GM19193 (cell line): Measurements from ENCODE around the gene LNP1.

Source experiments
- POLR2A ChIP-seq: IDR thresholded peaks from 4 replicates; pipeline ENCODE4 v1.6.1; 2011; ENCODE audit not compliant: insufficient read depth, insufficient read length; ENCODE audit errors: extremely low read depth

LNP1 gene

DNA sequence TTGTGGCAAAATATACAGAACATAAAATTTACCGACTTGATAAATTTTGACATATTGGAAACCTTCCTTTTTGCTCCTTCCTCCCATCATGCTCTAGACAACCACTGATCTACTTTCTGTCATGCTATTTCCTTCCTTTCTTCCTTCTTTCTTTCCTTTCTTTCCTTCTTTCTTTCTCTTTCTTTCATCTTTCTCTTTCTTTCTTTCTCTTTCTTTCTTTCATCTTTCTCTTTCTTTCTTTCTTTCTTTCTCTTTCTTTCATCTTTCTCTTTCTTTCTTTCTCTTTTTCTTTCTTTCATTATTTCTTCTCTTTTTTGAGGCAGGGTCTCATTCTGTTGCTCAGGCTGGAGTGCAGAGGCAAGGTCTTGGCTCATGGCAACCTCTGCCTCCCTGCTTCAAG lies 82.2 kb downstream of the LNP1 start:
- no peak for TF ChIP-seq POLR2A

- no peak for TF ChIP-seq POLR2A
These were observed 85.5 kb downstream of the LNP1 start for GRCh38 chr3:100486808-100487207.

GRCh38 chr3:100489118-100489517 lies 87.8 kb downstream of the LNP1 start:
- no peak for TF ChIP-seq POLR2A

- TF ChIP-seq POLR2A, result peak; percentile 55
These were observed 91.0 kb downstream of the LNP1 start, which contains the start of gene TMEM45A for GRCh38 chr3:100492059-100493006. TSS of gene TMEM45A (plus strand) at chr3:100492619. CDS start at chr3:100555212, 62,593 bp downstream.

DNA sequence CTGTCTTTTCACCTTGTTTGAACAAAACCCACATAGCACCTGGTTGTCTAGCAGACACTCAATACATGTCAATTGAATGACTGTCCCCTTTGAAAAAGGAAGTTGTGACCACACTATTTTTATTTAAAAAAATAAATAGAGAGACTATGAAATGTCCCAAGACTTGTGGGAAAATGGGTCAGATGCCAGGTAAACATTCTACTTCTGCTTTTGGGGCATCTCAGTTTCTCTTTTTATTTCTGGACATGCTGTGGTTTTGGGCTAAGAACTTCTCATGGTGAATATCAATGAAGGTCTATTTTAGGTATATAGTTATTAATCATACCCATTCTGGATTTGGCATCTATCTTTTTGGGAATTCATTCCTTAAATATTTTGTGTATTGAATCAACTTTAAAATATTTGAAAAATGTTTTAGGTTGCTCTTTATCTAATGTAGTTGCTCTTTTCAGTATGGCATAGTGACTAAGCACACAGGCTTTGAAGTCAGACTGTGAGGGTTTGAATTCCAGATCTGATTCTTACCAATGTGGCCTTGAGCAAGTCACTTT lies 95.4 kb downstream of the LNP1 start:
- no peak for TF ChIP-seq POLR2A

DNA sequence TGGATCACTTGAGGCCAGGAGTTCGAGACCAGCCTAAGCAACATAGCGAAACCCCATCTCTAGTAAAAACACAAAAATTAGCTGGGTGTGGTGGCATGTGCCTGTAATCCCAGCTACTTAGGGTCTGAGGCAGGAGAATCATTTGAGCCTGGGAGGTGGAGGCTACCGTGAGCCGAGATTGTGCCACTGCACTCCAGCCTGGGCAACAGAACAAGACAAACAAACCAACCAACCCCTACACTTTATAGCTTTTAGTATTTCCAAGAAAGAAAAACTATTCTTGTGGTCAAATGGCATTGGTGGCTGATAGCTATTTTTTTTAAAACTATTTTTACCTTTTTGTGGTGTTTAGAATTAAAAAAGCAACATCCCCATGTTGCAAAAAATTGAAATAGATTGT lies 98.3 kb downstream of the LNP1 start:
- no peak for TF ChIP-seq POLR2A

GRCh38 chr3:100500320-100500880 lies 99.1 kb downstream of the LNP1 start:
- TF ChIP-seq POLR2A, result no peak

DNA sequence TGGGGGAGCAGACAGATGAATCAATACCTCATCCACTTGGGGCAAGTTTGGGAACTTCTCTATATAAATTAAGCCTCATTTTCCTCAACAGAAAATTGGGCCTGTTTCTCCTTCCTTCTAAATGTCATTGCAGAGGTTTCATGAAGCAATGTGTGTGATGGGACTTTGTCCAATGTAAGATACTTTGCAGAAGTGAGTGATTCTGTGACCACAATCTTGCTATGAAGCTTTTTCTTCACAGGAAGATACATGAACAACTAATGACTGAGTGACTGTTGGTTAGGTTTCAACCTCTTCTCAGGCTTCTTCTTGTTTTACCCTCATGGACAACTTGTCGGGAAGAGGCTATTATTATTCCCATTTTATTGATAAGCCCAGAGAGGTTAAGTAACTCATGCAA lies 102.1 kb downstream of the LNP1 start:
- no peak for TF ChIP-seq POLR2A
